PFSK-1 (cell line): ENCODE data around the gene ADGRA1.

Source experiments
- FOXP2 ChIP-seq: optimal IDR thresholded peaks from 2 replicates; pipeline ENCODE3; 2011; ENCODE audit warnings: borderline replicate concordance, control low read depth, inconsistent platforms; ENCODE audit not compliant: insufficient read depth; ENCODE audit errors: extremely low read length, extremely low read depth
- POLR2AphosphoS5 ChIP-seq: IDR thresholded peaks from 2 replicates; pipeline ENCODE4 v1.6.1; 2012; ENCODE audit warnings: low read depth, mild to moderate bottlenecking, control low read depth, low read length, moderate library complexity
- SIN3A ChIP-seq: IDR thresholded peaks from 2 replicates; pipeline ENCODE4 v1.6.1; 2012; ENCODE audit warnings: mild to moderate bottlenecking, low read length, moderate library complexity, borderline replicate concordance; ENCODE audit not compliant: insufficient read depth
- TAF1 ChIP-seq: IDR thresholded peaks from 2 replicates; pipeline ENCODE4 v1.6.1; 2012; ENCODE audit warnings: low read length, control low read depth, borderline replicate concordance; ENCODE audit not compliant: insufficient read depth
- TF ChIP-seq, protein P1 (sequence below), 2 experiments: IDR thresholded peaks; 2 replicates each; pipeline versions ENCODE4 v1.6.1 to v1.8.0; 2011 to 2012; ENCODE audit warnings: low read depth in 2 of 2, low read length in 2 of 2, control low read depth in 1 of 2, inconsistent platforms in 1 of 2, mild to moderate bottlenecking in 1 of 2, moderate library complexity in 1 of 2; ENCODE audit not compliant: insufficient read depth in 1 of 2

ADGRA1 gene

DNA sequence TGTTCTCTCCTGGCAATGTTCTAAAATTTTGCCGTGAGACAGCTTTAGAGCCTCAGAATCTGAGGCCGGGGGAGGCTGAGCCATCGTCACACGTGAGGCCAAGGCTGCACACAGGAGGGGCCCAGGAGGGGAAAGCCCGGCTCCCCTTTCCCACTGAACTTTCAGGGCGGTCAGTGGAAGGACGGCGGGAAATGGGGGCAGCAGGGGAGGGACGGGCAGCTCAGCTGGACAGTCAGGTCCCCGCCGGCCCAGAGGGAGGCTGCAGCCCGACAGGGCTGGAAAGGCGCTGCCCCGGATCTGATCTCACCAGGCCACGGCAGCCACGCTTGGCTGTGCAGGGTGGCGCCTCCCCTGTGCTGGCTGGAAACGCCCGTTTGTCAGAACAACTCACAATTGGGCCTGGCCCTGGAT is 43.3 kb upstream of the ADGRA1 start:
- TF ChIP-seq POLR2AphosphoS5 = no peak
- TF ChIP-seq, protein P1, sequence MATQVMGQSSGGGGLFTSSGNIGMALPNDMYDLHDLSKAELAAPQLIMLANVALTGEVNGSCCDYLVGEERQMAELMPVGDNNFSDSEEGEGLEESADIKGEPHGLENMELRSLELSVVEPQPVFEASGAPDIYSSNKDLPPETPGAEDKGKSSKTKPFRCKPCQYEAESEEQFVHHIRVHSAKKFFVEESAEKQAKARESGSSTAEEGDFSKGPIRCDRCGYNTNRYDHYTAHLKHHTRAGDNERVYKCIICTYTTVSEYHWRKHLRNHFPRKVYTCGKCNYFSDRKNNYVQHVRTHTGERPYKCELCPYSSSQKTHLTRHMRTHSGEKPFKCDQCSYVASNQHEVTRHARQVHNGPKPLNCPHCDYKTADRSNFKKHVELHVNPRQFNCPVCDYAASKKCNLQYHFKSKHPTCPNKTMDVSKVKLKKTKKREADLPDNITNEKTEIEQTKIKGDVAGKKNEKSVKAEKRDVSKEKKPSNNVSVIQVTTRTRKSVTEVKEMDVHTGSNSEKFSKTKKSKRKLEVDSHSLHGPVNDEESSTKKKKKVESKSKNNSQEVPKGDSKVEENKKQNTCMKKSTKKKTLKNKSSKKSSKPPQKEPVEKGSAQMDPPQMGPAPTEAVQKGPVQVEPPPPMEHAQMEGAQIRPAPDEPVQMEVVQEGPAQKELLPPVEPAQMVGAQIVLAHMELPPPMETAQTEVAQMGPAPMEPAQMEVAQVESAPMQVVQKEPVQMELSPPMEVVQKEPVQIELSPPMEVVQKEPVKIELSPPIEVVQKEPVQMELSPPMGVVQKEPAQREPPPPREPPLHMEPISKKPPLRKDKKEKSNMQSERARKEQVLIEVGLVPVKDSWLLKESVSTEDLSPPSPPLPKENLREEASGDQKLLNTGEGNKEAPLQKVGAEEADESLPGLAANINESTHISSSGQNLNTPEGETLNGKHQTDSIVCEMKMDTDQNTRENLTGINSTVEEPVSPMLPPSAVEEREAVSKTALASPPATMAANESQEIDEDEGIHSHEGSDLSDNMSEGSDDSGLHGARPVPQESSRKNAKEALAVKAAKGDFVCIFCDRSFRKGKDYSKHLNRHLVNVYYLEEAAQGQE (IDR thresholded peaks at IDR 0.05; ENCODE audit: insufficient read depth in 1 of 2, low read depth in 2 of 2, low read length in 2 of 2) = no peak

DNA sequence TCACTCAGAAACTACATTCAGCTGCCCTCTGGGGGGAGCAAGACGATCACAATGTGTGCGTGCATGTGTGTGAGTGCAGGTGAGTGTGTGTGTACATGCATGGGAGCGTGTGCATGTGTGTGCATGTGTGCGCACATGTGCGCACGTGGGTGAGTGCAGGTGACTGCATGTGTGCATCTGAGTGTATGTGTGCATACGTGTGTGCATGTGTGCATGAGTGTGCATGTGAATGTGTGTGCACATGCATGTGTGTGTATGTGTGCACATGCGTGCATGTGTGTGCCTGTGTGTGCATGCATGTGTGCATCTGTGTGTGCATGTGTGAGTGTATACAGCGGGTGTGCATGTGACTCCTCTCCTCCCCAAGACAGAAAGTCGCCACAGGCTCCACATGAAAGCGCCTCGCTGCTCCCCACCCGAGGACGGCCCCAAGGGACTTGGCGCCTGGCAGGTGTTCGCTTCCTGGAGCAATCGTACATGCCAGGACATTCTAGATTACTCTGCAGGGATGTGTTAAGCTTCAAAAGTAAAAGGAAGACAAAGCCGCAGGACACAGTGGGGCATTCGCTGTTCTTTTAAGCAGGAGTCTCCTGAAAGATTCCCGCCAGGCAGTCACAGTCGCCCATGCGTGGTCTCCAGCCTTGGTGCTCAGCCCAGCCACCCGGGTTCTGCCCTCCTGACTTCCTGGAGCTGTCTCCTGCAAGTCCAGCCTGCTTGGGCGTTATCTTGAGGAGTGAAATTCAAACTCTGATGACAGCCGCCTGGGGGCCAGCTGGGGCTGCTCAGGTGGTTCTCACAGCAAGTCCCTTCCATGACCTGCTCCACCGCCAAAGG is 42.0 kb upstream of the ADGRA1 start:
- no peak for TF ChIP-seq SIN3A

DNA sequence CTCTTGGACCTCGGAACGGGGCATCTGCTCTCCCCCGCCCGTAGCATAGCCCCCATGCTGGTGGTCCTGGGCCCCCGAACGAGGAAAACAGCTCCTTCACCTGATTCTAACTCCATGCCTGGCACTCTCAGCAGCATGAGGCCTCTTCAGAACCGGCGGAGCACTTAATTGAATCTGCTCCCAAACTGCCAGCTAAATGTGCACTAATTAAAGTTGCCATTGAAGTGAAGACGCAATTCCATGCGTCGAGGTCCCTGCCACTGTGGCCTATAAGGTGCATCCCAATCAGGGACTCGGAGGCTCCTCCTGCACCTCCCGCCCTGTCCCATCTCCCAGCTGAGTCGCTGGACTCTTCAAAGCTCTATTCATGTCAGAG is 41.3 kb upstream of the ADGRA1 start:
- TF ChIP-seq POLR2AphosphoS5 (no peak), FOXP2 (no peak), TAF1 (no peak), SIN3A (no peak)
- TF ChIP-seq, protein P1 (IDR thresholded peaks at IDR 0.05; ENCODE audit: insufficient read depth in 1 of 2, low read depth in 2 of 2, low read length in 2 of 2) = no peak

DNA sequence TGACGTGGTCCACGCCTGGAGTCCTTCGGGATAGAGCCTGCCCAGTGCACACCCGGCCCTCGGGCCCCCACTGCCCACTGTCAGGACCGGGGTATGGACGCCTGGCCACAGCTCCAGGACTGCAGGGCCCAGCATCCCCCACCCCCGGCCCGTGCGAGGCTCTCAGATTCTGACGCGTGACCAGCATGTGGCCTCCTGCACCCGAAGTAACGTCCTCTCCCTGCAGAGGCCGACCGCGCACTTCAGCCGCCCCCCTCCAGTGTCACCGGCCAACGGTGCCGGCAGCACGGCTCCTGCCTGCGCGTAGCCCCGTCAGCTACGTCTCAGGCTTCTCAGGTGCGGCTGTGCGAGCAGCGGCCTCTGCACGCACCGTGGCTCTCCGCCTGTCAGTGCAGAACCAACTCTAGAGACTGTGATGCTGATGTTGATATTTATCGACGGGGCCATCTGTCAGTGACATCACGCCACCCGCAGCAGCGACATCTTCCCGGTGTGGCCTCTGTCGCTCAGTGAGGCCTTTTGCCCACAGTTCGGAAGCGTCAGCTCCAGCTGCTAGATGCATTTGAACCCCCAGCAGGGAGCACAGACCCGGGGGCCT is 40.1 kb upstream of the ADGRA1 start:
- TF ChIP-seq FOXP2 (no peak), POLR2AphosphoS5 (no peak), SIN3A (no peak), TAF1 (no peak)
- TF ChIP-seq, protein P1 (IDR thresholded peaks at IDR 0.05; ENCODE audit: insufficient read depth in 1 of 2, low read depth in 2 of 2, low read length in 2 of 2) = no peak

DNA sequence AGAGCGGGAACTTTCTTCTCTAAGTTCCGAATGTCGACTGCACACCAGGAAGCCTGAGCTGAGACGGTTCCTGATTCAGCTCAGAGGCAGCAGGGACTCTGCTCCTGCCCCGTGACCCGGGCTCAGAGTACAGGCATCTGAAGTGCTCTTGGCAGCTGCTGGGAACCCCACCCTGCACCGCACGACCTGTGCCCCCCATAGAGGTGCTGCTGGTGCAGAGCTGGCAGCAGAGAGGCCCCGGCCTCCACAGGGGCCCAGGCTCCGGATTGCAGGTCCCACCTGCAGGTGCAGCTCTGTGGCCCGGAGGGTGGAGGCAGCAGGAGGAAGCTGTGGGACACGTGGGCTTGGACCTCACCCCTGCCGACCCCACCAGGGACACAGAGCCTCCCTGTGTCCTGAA is 39.5 kb upstream of the ADGRA1 start:
- TF ChIP-seq, protein P1 (IDR thresholded peaks at IDR 0.05; ENCODE audit: insufficient read depth in 1 of 2, low read depth in 2 of 2, low read length in 2 of 2) = no peak
- TF ChIP-seq SIN3A (no peak), TAF1 (no peak), FOXP2 (no peak), POLR2AphosphoS5 (no peak)
